Naive thymus-derived CD4-positive, alpha-beta T cell (primary cell): Measurements from ENCODE around the gene KLHL17. TPM values are rescaled to one million over a fixed set of nuclear protein-coding genes. Genes with fewer than 3 reads are reported as not detected.
"Not testable (repeated sequence)": the region's sequence is repeated elsewhere in the genome, so short reads cannot be mapped to it uniquely, and the experiment has no call there.

ENCODE experiments used
- ATAC-seq: fragments of 150-1000 bp; cut with Tn5 transposase; 2 replicates; pipeline ENCODE4 v1.10.0; 2021; ENCODE audit warnings: mild to moderate bottlenecking, moderate library complexity
- CTCF ChIA-PET: fragments of 350-600 bp; sonication (Branson Sonifier 250); formaldehyde crosslinking; loops from one replicate; lab custom pipeline; 2021; ENCODE audit warnings: antibody characterized with exemption; lab: Charles Lee
- POLR2A ChIA-PET: fragments of 350-600 bp; sonication (Branson Sonifier 250); formaldehyde crosslinking; loops from one replicate; lab custom pipeline; 2021; ENCODE audit warnings: antibody characterized with exemption, inconsistent platforms; lab: Charles Lee
- DNase-seq, 9 donors: peaks; one replicate each; pipeline versions ENCODE4 v3.0.0 to v3.0.0-alpha.2; 2020 to 2022; ENCODE audit warnings: mixed read lengths in 1 of 9
- H3K27ac ChIP-seq: one replicate; pipeline ENCODE4 v1.7.0; 2013; ENCODE audit warnings: mild to moderate bottlenecking, low read depth, low read length, moderate library complexity
- H3K27me3 ChIP-seq, 2 donors: one replicate each; pipeline ENCODE4 v1.7.0; 2013; ENCODE audit warnings: low read length in 2 of 2, mild to moderate bottlenecking in 2 of 2, moderate library complexity in 2 of 2; ENCODE audit not compliant: control insufficient read depth in 2 of 2, insufficient read depth in 2 of 2
- H3K36me3 ChIP-seq, 3 experiments: 1 replicate in 2 of 3; 2 replicates in 1 of 3; pipeline ENCODE4 v1.7.0; 2013; ENCODE audit warnings: low read length in 3 of 3, mild to moderate bottlenecking in 3 of 3, moderate library complexity in 1 of 3; ENCODE audit not compliant: insufficient read depth in 3 of 3, control insufficient read depth in 2 of 3
- H3K4me1 ChIP-seq, 2 donors: one replicate each; pipeline ENCODE4 v1.7.0; 2013; ENCODE audit warnings: low read length in 2 of 2, mild to moderate bottlenecking in 2 of 2, moderate library complexity in 1 of 2; ENCODE audit not compliant: control insufficient read depth in 2 of 2, insufficient read depth in 2 of 2
- H3K4me3 ChIP-seq: 2 replicates; pipeline ENCODE4 v1.7.0; 2013; ENCODE audit warnings: mild to moderate bottlenecking, low read length
- H3K9me3 ChIP-seq, 3 experiments: 1 replicate in 2 of 3; 2 replicates in 1 of 3; pipeline ENCODE4 v1.7.0; 2013; ENCODE audit warnings: low read length in 3 of 3; ENCODE audit not compliant: control insufficient read depth in 2 of 3
- H3K27ac Mint-ChIP-seq, 9 donors: one replicate each; pipeline ENCODE4 v1.8.0; 2020 to 2022; ENCODE audit warnings: mixed read lengths in 9 of 9, mild to moderate bottlenecking in 8 of 9, moderate library complexity in 5 of 9, inconsistent platforms in 2 of 9
- H3K27me3 Mint-ChIP-seq, 5 donors: one replicate each; pipeline ENCODE4 v1.8.0; 2021 to 2022; ENCODE audit warnings: mixed read lengths in 5 of 5, mild to moderate bottlenecking in 1 of 5
- H3K36me3 Mint-ChIP-seq, 5 donors: one replicate each; pipeline ENCODE4 v1.8.0; 2020 to 2022; ENCODE audit warnings: mixed read lengths in 5 of 5, mild to moderate bottlenecking in 3 of 5, inconsistent platforms in 1 of 5
- H3K4me1 Mint-ChIP-seq, 7 donors: one replicate each; pipeline ENCODE4 v1.8.0; 2020 to 2022; ENCODE audit warnings: mixed read lengths in 7 of 7, mild to moderate bottlenecking in 3 of 7, inconsistent platforms in 1 of 7
- H3K4me3 Mint-ChIP-seq, 10 donors: one replicate each; pipeline ENCODE4 v1.8.0; 2020 to 2022; ENCODE audit warnings: mild to moderate bottlenecking in 10 of 10, mixed read lengths in 10 of 10, moderate library complexity in 6 of 10, inconsistent platforms in 2 of 10
- H3K9me3 Mint-ChIP-seq, 11 donors: one replicate each; pipeline ENCODE4 v1.8.0; 2020 to 2022; ENCODE audit warnings: mixed read lengths in 11 of 11, mild to moderate bottlenecking in 4 of 11, inconsistent platforms in 1 of 11, moderate library complexity in 1 of 11
- intact Hi-C, 2 donors: fragments of 100-400 bp; cut with micrococcal nuclease; formaldehyde crosslinking; loops; one replicate each; pipeline ENCODE4 v1.15.1; 2023
- polyA plus RNA-seq, 2 donors: library from polyadenylated mRNA; unstranded; fragments of 300-500 nt; fragmentation: Illumina TruSeq; gene quantifications; one replicate each; pipeline ENCODE4 v1.2.3, GENCODE V29; 2021
- total RNA-seq, 6 experiments: library from RNA in 5 of 6; stranded (reverse) in 5 of 6; gene quantifications; 1 replicate in 5 of 6; 2 replicates in 1 of 6; pipeline ENCODE4 v1.2.3 and lab custom pipeline; 2021 to 2026

The KLHL17 gene
- total and polyA plus RNA-seq, 7 experiments from 2014 or later, result 0.58 to 34.2 (median 20.7) TPM

DNA sequence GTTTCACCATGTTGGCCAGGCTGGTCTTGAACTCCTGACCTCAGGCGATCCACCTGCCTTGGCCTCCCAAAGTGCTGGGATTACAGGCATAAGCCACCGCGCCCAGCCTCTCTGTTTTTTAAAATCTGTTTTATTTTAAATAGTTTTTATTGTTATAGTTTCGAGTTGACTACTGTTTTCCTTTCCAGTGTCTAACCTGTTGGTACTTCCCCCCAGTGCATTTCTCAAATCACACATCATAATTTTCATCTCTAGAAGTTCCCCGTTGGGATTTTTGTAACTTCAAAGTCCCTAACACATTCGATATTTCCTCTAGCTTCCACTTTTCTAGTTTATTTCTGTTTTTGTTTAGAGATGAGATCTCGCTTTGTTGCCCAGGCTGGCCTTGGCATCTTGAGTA is 32.0 kb downstream of the KLHL17 start:
- peaks cover 6 to 56% (median 17%) of the 10 kb centered on the region in 5 donors for H3K27me3 Mint-ChIP-seq
- POLR2A ChIA-PET, result no interaction called here

DNA sequence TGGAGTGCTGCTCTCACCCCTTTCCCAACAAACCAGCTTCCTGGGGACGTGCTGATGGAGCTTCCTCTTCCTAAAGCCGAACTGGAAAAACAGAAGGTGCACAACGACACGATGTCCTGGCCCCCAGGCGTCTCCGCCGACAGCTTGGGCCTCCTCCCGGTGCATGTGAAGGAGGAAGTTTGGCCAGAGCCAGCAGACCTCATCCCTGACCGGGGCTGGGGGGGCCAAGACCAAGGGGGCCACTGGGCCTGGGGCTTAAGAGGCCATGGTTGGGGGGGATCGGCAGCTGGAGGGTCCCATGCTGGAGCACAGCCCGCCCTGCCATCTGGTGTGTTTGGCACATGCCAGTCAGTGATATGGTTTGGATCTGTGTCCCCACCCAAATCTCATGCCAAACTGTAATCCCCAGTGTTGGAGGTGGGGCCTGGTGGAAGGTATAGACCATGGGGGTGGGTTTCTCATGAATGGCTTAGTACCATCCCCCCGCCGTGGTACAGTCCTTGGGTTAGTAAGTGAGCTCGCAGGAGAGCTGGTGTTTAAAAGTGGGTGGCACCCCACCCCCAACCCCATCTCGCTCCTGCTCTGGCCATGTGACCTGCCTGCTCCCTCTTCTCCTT is 33.1 kb downstream of the KLHL17 start:
- Histone ChIP-seq H3K4me3 (no peak overlapping the region), H3K4me1 (no peaks in the 10 kb centered on the region), H3K9me3 (peaks cover 0 to 3% (median 0%) of the 10 kb centered on the region in 3 experiments), H3K36me3 (no peaks in the 10 kb centered on the region), H3K27ac (no peak overlapping the region), H3K27me3 (no peaks in the 10 kb centered on the region)
- Mint-ChIP-seq H3K4me3 (no peak overlapping the region), H3K9me3 (peaks cover 0 to 11% (median 6%) of the 10 kb centered on the region in 11 donors), H3K27ac (no peak overlapping the region), H3K27me3 (peaks cover 6 to 49% (median 17%) of the 10 kb centered on the region in 5 donors), H3K36me3 (peaks cover 0 to 7% (median 0%) of the 10 kb centered on the region in 5 donors), H3K4me1 (peaks cover 0 to 21% (median 12%) of the 10 kb centered on the region in 7 donors)
- no peak for ATAC-seq
- ChIA-PET POLR2A (interaction anchor here (0.6 kb wide), 1 partner anchor 55 kb away, joined by 4 read pairs; no protein-coding TSS in a partner anchor), CTCF (no interaction called here)
- intact Hi-C loops, result no loop called here
- DNase-seq, result peak in 1 of 9 donors; percentile 7

More for the DNA sequence above, 32.0 kb downstream of the KLHL17 start:
- no peaks in the 10 kb centered on the region for H3K4me1 ChIP-seq
- CTCF ChIA-PET, result interaction anchor here (0.8 kb wide), 1 partner anchor 9 kb away, joined by 3 read pairs; no protein-coding TSS in a partner anchor
- H3K27ac ChIP-seq, result no peak overlapping the region
- intact Hi-C loops, result no loop called here
- ATAC-seq, result no peak
- Mint-ChIP-seq H3K4me3 (no peak overlapping the region), H3K4me1 (peaks cover 0 to 21% (median 12%) of the 10 kb centered on the region in 7 donors), H3K36me3 (peaks cover 0 to 7% (median 0%) of the 10 kb centered on the region in 5 donors), H3K9me3 (peaks cover 0 to 13% (median 6%) of the 10 kb centered on the region in 11 donors), H3K27ac (no peak overlapping the region)
- H3K4me3 ChIP-seq, result no peak overlapping the region
- no peaks in the 10 kb centered on the region for H3K36me3 ChIP-seq
- H3K27me3 ChIP-seq, result no peaks in the 10 kb centered on the region
- no peak for DNase-seq
- peaks cover 0 to 3% (median 0%) of the 10 kb centered on the region in 3 experiments for H3K9me3 ChIP-seq

DNA sequence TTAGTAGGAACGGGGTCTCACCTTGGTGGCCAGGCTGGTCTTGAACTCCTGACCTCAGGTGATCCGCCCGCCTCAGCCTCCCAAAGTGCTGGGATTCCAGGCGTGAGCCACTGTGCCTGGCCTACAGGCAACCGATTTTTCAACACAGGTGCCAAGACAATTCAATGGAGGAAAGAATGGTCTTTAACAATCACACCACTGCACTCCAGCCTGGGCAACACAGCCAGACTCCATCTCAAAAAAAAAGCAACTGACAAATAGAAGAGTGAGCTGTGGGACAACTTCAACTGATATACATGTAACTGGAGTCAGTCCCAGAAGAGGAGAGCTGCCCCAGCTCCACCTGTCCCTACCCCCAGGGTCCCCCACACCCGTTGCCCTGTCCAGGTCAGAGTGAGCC is 34.2 kb downstream of the KLHL17 start:
- ATAC-seq, H3K27ac Mint-ChIP-seq, H3K4me3 ChIP-seq, intact Hi-C loops, DNase-seq, H3K36me3 ChIP-seq, H3K27ac ChIP-seq, H3K4me3 Mint-ChIP-seq, H3K36me3 Mint-ChIP-seq, H3K4me1 ChIP-seq, H3K27me3 ChIP-seq, H3K9me3 ChIP-seq: not testable (repeated sequence)
- CTCF ChIA-PET, result interaction anchor here (0.6 kb wide), 1 partner anchor 15 kb away, joined by 3 read pairs; no protein-coding TSS in a partner anchor
- peaks cover 0 to 21% (median 12%) of the 10 kb centered on the region in 7 donors for H3K4me1 Mint-ChIP-seq
- H3K27me3 Mint-ChIP-seq, result peaks cover 6 to 40% (median 16%) of the 10 kb centered on the region in 5 donors
- peaks cover 0 to 11% (median 5%) of the 10 kb centered on the region in 11 donors for H3K9me3 Mint-ChIP-seq
- POLR2A ChIA-PET, result interaction anchor here (0.7 kb wide), 1 partner anchor 8 kb away, joined by 5 read pairs; no protein-coding TSS in a partner anchor

DNA sequence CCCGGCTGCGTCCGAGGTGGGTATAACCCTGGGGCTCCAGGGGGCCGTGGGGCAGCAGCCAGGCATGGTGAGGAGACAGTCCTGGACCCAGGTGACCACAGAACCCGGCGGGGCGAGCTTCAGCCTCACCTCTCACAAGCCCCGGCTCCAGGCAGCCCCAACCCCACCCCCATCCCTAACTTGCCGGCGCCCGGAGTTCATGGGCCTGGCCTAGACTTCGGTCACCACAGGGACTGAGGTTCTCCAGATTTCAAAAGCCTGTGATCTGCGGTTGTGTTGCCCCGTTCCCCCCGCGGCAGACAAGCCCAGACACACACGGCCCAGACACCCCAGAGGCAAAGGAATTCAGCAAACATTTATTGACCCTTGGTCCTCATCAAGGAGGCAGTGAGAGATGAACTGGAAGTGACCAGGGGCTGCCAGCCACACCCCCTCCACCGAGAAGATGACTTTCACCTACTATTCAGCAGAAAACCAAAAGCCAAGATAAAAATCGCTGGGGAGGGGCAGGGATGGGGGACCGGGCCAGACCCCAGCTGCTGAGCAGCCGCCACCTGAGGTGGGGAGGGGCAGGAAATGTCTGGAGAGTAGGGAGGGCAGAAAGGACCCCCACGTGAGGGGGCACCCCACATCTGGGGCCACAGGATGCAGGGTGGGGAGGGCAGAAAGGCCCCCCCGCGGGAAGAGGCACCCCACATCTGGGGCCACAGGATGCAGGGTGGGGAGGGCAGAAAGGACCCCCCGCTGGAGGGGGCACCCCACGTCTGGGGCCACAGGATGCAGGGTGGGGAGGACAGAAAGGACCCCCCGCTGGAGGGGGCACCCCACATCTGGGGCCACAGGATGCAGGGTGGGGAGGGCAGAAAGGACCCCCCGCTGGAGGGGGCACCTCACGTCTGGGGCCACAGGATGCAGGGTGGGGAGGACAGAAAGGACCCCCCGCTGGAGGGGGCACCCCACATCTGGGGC is 35.6 kb downstream of the KLHL17 start:
- intact Hi-C loops, result no loop called here
- H3K9me3 ChIP-seq, result peaks cover 0 to 3% (median 0%) of the 10 kb centered on the region in 3 experiments
- H3K27ac ChIP-seq, result no peak overlapping the region
- peaks cover 2 to 4% of the 10 kb centered on the region in 2 donors for H3K27me3 ChIP-seq
- Mint-ChIP-seq H3K4me3 (peak overlapping the region in 3 of 10 donors; percentile 22 to 39 (median 31)), H3K4me1 (peaks cover 0 to 25% (median 12%) of the 10 kb centered on the region in 7 donors), H3K27ac (no peak overlapping the region), H3K9me3 (peaks cover 0 to 11% (median 5%) of the 10 kb centered on the region in 11 donors), H3K27me3 (peaks cover 6 to 38% (median 11%) of the 10 kb centered on the region in 5 donors), H3K36me3 (peaks cover 0 to 8% (median 0%) of the 10 kb centered on the region in 5 donors)
- no peaks in the 10 kb centered on the region for H3K36me3 ChIP-seq
- ChIA-PET CTCF (no interaction called here), POLR2A (interaction anchor here (0.7 kb wide), 1 partner anchor 374 kb away, joined by 4 read pairs; no protein-coding TSS in a partner anchor)
- no peak for ATAC-seq
- DNase-seq, result peak in 2 of 9 donors; percentile 7 to 11
- H3K4me1 ChIP-seq, result peaks cover 3 to 10% of the 10 kb centered on the region in 2 donors
- no peak overlapping the region for H3K4me3 ChIP-seq

DNA sequence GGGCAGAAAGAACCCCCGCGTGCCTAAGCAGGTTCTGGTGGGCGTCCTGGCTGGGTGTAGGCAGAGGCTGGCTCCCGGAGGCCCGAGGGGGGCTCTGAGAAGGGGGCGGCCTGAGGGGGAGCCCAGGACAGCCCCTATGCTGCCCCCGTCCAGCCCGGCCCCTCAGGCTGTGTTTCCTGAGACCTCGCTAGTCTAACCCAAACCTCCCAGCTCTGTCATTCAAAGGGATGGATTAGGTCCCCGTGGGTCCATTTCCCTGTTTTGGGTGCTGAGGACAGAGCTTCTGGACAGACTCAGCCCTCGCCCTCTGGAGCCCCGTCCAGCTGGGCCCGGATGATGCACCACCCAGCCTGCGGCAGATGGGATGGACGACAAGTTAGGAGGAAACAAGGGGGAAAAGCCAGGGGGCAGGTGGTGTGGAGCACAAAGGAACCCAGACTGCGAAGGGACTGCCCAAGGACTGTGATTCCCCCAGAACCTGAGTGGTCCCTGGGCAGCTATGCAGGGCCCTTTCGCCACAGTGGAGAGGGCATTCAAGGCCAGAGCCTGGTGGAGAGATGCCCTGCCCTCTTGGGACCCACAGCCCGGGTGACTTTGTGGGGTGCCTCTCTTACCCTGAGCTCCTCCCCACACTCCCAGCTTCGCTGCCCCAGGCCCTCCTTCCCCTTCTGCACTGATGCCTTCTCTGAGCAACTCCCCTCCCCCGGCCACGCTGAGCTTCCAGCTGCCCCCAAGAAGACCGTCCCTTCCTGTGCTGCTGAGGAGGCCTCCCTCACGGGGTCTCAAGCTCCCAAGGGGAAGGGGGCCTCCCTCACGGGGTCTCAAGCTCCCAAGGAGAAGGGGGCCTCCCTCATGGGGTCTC is 36.7 kb downstream of the KLHL17 start:
- intact Hi-C loops, result no loop called here
- Mint-ChIP-seq H3K9me3 (peaks cover 0 to 9% (median 3%) of the 10 kb centered on the region in 11 donors), H3K36me3 (peaks cover 0 to 5% (median 0%) of the 10 kb centered on the region in 5 donors), H3K27me3 (peaks cover 2 to 40% (median 5%) of the 10 kb centered on the region in 5 donors), H3K4me3 (peak overlapping the region in 5 of 10 donors; percentile 25 to 63 (median 39)), H3K27ac (peak overlapping the region in 1 of 9 donors; percentile 33), H3K4me1 (peaks cover 0 to 25% (median 12%) of the 10 kb centered on the region in 7 donors)
- peak in 2 of 9 donors; percentile 5 to 7 for DNase-seq
- Histone ChIP-seq H3K27me3 (peaks cover 3 to 7% of the 10 kb centered on the region in 2 donors), H3K4me3 (no peak overlapping the region), H3K27ac (no peak overlapping the region), H3K4me1 (peaks cover 12 to 18% of the 10 kb centered on the region in 2 donors), H3K36me3 (no peaks in the 10 kb centered on the region), H3K9me3 (peaks cover 0 to 3% (median 0%) of the 10 kb centered on the region in 3 experiments)
- POLR2A ChIA-PET, result no interaction called here
- CTCF ChIA-PET, result interaction anchor here (0.9 to 1.3 kb wide), 2 partner anchors 14 to 444 kb away, joined by 3 to 7 read pairs; no protein-coding TSS in a partner anchor
- ATAC-seq, result no peak
